Measurements from ENCODE around the gene PPAN.

PPAN gene

DNA sequence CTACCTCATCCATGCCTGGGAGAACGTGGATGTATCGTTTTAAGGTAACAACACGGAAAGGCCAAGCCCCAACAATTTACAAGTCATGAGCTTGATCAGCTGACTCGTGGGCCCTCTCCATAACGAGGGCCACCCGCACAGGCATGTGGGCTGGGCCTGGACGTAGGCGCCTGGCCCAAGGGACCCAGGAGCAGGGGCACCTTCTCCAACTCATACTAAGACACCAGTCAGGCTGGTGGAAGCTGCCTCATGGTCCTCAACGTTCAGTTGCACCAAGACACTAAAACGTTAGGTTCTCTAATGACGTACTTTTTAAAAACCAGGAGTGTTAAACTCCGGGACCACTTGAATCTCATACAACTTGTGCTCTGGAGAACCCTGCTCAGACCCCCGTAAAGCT, 35.3 kb downstream of the PPAN start:
- no peak for DNase-seq (ENCODE audit: low spot score)

DNA sequence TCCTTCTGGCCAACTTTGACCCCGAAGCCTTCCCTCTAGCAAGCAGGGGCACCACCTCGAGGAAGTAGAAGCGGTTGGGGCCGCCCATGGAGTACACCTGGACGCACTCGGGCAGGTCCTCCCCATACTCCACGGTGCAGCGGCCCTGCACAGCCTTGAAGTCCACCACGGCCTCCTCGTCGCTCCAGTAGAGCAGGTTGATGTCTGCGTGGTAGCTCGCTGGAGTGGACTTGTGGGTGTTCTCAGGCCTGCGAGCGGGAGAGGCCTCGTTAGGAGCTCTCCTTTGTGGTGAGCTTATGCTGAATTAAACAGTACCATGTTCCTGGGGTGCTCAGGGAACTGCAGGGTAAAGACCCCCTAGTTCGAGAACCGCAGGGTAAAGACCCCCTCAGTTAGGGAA, 35.8 kb downstream of the PPAN start:
- no peak for DNase-seq (ENCODE audit: low spot score)

DNA sequence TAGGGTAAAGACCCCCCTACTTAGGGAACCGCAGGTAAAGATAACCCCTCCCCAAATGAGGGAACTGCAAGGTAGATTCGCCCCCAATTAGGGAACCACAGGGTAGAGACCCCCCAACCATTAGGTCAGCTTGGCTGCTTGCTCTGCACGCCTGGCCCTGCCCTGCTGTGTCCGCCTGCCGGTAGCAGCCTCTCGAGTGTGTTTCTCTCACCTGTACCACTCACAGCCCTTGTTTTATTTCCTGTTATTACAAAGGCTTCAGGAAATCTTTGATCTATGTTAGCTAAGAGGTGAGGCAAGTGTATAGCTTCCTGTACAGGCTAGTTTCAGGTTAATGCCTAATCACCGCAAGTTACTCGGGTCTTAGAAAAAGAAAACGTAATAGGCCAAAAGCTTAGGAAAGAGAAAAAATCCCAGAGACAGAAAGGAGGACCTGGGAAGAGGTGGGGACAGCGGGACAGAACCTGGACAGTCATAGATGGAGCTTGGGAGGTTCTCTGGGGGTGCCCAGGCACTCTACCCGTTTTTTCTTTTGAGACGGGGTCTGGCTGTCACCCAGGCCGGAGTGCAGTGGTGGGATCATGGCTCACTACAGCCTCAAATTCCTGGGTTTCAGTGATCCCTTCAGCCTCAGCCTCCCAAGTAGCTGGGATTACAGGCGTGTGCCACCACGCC, 36.7 kb downstream of the PPAN start:
- no peak for DNase-seq (ENCODE audit: low spot score)

DNA sequence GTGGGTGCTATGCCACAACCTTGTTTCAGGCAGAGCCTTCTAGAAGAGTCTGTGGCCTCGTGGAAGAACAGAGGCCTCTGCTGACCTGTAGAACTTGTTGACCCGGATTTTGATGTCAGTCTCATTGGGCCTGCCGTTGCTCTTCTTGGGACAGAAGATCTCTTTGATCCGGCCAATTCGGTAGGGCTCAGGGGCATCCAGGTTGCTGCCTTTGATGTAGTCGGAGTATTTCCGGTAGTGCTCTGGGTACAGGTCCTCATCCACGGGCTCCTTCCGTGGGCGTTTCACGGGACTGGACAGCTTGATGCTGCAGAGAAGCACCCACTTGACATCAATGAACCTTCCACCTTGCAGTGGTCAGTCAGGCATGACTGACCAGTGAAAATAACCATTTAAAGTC, 37.5 kb downstream of the PPAN start:
- no peak for DNase-seq (ENCODE audit: low spot score)

DNA sequence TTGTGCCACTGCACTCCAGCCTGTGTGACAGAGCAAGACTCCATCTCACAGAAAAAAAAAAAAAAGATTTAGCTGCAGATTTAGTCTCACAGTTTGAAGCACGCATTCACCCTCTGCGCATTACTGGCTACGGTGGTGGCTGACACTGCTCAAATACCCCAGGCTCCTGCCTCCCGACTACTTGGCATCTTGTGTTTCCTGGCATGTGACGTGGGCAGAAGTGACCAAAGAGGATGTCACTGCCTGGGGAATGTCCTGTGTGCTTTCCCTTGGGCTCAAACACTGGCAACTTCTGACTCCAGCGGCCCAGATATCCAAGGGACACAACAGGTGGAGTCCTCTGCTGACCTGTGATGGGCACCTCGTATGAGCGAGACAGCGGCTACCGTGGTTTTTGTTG, 38.2 kb downstream of the PPAN start:
- DNase-seq (ENCODE audit: low spot score): no peak

DNA sequence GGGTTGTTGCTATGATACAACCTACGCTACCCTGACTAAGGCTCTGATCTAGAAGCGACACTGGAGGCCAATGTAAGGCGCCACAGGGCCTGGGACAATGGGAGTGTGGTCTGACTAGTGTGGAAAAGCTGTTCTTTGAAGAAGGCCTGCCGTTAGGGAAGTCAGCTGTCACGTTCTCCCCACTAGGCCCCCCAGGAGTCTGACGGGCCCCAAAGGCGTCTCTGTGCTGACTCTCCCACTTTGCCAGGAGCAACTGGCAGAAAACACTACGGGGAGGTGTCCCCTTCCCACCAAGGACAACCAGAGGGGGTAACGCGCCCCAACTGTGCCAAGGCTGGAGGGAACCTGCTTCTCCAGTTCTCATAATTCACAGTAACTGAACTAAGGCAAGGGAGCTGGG, 38.9 kb downstream of the PPAN start:
- DNase-seq (ENCODE audit: low spot score): no peak

DNA sequence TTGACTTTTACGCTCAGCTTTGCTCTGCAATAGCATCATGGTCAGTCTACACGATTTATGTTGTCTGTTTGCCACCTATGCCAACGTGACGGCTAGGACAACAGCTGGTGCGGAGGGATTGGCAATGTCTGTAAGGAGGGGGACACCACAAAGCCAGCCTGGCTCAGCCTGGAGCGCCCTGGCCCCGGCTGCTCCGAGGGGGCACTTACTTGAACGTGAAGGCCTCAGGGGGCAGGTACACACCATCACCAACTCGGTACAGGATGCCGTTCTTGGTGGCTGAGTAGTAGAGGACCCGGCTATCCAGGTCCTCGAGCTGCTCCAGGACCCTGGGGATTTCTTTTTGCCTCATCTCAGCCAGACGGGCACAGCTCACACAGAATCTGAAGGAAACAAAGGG, 40.0 kb downstream of the PPAN start:
- no peak for DNase-seq (ENCODE audit: low spot score)

DNA sequence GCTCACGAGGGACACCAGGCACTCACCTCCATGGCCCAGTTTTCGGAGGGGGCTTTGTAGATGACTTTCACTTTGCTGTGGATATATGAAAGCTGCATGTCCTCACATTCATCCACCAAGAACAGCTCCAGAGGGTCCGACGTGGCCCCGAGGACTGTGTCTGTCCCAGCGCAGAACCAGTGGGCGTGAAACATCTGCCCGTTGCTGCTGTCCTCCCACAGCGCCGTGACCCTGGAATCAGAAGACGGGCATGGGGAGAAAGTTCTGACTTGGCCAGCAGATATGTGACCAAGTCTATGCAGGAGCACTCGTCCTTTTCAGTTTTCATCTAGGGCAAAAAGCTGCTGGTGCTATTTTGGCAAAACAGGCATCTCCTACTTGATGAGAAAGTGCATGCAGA, 43.3 kb downstream of the PPAN start:
- DNase-seq (ENCODE audit: low spot score): no peak

DNA sequence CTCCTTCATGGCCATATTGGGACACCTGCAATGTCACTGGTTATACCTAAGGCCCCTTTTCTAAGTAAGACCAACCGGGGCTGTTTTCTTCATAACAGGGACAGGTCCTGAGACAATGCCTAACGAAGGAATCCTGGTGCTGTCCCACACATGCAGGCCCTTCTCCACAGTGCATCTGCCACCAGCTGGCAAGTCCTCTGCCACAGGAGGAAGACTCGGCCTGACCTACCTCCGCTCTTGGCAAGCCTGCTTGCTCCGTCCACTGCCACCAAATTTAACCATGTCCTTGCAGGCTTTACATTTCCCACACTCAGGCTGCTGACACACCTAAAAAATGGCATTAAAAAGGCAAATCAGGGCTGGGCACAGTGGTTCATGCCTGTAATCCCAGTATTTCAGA, 45.4 kb downstream of the PPAN start:
- no peak for DNase-seq (ENCODE audit: low spot score)

DNA sequence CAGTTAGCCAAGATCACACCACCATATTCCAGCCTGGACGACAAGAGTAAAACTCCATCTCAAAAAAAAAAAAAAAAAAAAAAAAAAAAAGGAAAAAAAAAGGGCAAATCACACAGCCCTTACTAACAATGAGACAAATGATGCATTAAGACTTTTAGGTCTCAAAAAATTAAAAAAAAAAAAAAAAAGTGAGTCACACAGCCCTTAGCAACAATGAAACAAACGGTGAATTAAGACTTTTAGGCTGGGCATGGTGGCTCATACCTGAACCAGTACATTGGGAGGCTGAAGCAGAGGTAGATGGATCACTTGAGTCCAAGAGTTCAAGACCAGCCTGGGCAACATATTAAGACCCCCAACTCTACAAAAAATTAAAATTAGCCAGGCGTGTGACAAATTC, 45.9 kb downstream of the PPAN start:
- DNase-seq (ENCODE audit: low spot score): peak; percentile 17

DNA sequence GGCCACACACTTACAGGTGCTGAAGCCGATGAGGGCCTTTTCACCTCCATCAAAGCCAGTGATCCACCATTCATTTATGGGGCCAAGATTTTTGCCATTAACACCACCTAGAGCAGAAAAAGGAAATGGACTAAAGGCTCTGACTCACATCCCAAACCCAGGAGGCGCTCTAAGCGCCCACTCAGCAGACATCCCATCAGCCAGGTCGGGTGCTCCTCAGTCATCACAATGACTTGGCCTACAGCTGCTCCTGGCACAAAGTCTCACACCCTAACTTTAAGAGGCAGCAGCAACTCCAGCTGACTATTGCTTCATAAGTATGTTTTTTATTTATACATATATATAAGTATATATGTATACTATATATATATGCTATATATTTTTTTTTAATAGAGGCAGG, 49.7 kb downstream of the PPAN start:
- DNase-seq (ENCODE audit: low spot score): no peak

DNA sequence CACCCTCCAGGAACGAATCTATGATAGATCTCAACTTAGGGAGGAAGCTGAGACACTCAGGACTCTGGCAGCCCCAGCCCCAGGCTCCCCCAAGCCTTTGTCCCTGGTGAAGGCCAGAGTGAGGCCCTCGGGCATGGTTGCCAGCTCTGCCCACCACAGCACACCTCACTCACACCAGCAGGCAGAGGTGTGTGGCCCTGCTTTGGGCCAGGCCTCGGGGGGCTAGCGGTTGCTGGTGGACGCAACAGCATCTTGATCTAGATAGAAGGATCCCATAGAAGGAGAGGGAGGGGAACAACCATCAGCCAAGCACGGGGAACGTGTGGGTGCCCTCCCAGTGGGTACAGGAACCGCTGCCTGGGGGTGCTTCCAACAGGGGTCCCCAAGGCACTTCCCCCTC, 51.9 kb downstream of the PPAN start:
- DNase-seq (ENCODE audit: low spot score): no peak

DNA sequence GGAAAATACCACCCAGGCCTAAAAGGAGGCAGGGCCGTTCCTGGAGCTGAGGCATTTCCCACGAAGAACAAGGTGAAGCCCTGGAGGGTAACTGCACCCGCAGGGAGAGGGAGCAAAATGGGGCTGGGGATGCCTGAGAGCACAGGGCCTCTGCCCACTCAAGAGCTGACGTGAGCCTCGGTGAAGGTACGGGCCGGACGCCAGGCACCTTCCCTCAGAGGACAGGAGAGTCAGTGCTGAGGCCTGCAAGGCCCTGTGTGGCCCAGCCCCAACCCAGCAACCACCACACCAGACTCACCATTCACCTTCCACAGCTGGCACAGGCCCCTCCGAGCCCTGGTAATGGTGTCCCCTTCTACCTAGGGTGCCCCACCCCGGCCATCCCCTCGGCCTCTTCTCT, 52.3 kb downstream of the PPAN start:
- no peak for DNase-seq (ENCODE audit: low spot score)

DNA sequence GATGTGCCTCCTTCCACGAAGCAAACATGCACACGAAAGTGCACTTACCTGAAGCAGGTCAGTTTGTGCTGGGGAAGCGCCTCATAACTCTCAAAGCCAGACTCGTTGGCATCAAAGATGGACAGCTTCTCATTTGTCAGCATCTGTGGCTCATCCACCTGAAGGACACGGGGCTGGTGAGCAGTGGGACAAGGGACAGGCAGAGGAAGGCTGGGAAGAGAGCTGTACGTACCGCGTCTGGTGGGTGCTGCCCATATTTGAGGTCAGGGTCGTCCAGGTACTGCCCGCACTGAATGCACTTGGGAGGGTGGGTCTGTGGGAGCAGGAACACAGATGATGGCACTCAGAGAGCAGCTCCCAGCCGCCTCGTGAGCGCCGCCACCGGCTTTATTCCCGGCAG, 53.4 kb downstream of the PPAN start:
- DNase-seq (ENCODE audit: low spot score): no peak
